GM21381 (cell line): Measurements from ENCODE around the gene PLVAP.
A peak's percentile ranks its signal among the peaks of the same experiment; 100 is the strongest.

ENCODE experiments used
- ATAC-seq: cut with Tn5 transposase; IDR thresholded peaks from one replicate; pipeline ENCODE4 v1.9.1; 2021; ENCODE audit warnings: mild to moderate bottlenecking, moderate library complexity; ENCODE audit not compliant: unreplicated experiment

The PLVAP gene

DNA sequence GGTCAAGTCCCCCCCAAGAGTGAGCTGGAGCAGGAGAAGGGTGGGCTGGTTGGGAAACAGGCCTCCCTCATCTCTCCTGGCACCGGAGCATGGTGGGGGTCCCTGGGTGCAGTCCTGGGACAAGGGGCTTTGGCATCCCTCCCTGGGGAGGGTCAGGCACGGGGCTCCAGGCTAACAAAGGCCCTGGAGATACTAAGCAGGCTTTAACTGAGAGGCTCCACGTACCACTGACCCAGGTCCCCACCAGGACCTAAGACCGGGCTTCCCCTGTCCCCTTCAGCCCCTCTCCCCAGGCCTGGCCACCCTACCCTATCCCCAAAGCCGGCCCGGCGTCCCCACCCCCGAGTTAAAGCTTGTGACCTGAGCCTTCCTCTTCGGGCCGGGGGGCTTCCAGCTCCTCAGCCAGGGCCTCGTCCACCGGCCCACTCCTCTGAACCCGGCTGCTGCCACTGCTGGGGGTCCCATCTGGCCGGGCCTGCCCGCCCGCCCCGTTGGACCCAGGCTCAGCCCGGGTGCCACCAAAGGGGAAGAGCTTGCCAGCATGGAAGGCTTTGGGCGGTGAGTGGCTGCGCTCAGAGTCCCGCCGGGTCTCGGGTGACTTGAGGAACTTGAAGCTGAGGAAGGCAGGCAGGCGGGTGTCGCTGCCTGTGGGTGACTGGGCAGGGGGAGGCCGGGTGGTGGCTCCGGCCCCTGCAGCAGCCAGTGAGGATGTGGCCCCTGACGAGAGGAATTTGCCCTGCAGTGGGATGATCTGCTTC, 52.6 kb downstream of the PLVAP start:
- ATAC-seq, result no peak

DNA sequence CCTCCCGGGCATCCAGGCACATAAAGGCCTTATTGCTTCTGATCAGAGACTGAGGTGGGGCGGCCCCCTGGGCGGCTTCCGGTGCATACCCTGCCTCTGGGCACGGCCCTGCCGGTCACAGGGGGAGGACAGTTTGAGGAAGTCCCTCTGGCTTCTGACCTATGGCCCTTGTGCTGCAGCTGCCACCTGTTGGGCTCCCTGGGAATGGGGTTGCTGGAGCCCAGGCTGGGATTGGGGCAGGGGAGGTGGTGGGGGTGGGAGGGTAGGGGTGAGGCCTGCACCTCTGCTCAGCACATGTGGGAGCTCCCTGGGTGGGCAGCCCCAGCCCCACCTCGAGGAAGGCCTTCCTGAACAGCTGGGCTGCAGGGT, 53.2 kb downstream of the PLVAP start:
- no peak for ATAC-seq

DNA sequence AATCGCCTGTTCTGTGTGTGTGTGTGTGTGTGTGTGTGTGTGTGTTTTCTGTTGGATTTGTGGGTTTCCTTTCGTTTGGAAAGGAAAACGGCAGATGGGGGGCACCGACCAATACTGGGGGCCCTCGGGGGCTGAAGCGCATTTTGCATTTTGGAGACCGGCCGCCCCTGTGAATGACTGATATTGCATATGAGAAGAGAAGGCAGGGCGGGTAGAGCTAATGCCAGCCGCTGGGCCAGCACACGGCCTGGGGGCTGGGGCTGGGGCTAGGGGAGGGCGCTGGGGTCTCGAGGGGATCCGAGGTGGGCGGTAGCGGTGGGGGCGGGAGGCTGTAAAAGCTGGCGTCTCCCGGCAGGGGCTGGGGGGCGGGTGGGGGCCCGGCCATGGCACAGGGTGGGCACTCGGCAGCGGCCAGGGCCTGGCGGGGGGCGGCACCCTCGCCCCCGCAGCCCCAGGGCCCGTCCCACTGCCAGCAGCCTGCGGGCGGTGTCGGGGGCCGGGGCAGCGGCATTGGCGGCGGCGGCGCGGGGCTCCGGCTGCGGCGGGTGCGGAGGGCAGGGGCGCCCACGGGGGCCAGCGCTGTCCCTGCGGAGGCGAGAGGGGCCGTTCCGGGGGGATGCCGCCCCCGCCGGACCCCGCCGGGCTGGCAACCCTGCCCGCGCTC, 53.7 kb downstream of the PLVAP start:
- ATAC-seq, result no peak

DNA sequence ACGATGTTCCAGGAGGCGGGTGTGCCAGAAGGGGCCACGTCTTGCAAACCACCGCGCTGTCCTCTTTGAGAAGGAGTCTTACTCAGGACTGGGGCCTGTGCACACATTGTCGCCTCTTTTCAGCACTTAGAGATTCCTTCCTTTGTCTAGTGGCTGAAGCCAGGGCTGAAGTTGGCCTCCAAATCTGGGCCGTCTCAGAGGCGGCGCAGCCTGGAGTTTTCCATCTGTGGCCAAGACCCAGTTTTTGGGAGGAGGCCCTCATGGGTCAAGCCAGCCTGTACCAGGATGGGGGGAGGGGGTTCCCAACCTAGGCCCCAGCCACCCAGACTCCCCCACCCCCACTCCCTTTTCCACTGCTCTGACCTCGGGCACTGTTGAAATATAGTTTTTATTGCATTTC, 54.3 kb downstream of the PLVAP start:
- no peak for ATAC-seq

DNA sequence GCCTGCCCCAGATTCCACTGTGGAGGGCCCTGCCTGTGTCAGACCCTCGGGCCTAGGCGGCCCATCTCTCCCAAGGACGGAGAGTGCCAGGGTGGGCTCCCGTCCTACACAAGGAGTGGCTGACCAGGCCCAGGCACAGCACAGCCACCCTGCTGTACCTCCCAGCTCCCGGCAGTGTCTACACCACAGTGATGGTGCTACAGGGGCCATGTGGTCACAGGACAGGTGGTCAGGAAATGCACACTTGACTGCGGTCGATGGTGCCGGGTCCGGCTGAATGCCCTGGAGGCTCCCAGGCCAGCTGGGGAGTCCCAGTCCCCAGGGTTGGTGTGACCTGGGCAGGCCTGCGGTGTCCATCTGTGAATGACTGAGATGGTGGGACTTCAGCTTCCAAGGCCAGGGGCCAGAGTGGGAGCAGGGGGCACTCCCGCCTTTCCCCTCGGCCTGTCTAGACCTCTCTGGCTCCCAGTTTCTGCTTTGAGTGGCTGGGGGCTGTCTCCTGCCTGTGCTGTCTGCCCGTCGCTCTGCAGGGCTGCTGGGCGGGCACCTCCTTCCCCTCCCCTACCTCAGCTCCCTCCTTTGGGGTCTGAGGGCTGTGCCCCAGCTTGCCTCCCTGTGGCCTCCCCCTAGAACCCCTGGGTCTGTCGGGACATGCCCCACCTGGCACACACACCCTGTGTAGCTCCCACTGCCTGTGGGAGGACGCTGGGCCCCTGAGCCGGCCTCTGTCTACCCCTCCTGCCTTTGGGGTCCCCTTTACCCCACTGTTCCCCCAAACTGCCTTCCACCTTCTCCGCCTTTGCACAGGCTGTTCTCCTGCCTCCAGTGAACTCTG, 55.3 kb downstream of the PLVAP start:
- ATAC-seq, result no peak

DNA sequence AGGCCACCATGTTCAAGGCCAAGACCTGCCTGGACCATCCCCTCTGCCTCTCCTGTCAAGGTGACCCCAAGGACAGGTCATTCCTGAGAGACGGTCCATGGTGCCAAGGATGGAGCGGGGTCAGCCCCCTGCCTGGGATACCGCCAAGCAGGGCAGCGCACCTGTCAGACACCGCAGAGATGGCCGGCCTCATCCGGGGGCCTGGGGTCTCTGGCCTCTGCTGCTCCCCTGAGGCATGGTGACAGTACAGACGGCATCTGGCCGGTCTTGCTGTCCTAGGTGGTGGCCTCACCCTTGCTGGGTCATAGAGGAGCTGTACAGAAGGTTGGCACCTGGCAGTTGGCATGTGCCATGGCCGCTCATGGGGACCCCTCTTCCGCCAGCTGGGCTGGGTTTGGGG, 56.7 kb downstream of the PLVAP start:
- no peak for ATAC-seq

DNA sequence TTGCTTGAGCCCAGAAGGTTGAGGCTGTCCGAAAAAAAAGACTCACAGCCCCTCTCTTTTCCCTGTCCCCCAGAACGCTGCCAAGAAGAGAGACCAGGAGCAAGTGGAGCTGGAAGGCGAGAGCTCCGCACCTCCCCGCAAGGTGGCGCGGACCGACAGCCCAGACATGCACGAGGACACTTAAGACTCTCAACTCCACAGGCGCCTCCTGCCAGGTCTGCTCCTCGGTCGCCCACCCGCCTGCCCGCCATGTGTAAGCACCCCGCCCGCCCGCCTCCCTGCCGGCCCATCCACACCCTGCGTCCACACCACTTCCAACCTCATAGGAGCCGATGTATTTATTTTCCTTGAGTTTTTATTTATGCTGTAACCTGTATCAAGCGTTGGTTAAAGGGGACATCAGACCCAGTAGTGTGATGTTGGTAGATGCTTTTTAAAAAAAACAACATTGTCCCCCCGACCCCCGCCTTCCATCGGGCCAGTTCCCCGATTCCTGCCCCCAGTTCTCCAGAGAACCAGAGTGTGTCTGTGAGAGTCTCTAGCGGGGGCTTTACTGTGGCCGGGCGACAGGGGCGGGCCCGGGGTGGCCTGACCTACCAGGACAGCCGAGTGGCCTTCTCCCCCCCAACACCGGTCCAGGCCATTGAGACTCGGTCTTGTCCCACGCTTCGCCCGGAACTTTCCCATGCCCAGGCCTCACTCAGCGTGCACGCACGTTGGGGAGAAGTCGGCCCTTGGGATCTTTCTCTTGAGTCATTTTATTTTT, 57.5 kb downstream of the PLVAP start:
- ATAC-seq, result no peak

DNA sequence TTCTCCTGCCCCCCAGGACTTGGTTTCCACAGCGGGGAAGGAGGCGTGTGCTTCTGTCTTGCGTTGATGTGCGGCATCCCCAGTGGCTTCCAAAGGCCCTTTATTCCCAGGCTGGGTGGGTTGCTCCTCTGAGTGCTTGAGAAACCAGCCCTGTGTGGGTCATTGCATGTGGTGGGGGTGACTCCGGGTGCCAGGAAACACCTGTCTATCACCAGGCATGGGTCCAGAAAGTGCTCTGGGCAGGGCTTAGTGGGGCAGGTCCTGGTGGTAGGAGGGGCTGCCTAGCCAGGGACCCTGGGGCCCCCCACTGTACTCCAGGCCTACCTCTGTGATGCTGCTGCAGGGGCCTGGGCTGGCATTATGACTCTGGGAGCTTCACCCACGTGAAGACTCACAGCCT, 58.2 kb downstream of the PLVAP start:
- no peak for ATAC-seq

DNA sequence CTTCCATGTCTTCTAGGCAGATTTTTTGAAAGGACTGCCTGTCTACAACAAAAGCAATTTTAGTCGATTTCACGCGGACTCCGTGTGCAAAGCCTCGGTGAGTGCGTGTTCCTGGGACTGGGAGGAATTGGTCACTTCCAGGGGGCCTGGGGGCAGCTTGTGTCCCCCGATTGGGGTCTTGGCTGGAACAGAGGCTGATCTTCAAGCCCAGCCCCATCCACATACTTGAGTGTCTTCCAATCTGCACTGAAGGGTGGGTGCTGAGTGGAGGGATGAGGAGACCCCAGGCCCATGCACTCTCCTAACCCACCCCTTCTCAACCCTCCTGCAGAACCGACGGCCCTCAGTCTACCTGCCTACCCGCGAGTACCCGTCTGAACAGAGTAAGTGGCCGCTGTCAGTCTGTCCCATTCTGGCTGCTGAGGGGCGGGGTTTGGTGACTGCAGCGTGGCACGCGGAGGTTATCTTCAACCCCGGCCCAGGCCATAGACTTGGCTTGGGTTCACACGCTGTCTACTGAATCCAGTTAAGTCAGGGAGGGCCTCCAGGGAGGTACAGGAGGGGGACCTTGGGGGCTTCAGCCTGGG, 63.0 kb downstream of the PLVAP start:
- no peak for ATAC-seq

DNA sequence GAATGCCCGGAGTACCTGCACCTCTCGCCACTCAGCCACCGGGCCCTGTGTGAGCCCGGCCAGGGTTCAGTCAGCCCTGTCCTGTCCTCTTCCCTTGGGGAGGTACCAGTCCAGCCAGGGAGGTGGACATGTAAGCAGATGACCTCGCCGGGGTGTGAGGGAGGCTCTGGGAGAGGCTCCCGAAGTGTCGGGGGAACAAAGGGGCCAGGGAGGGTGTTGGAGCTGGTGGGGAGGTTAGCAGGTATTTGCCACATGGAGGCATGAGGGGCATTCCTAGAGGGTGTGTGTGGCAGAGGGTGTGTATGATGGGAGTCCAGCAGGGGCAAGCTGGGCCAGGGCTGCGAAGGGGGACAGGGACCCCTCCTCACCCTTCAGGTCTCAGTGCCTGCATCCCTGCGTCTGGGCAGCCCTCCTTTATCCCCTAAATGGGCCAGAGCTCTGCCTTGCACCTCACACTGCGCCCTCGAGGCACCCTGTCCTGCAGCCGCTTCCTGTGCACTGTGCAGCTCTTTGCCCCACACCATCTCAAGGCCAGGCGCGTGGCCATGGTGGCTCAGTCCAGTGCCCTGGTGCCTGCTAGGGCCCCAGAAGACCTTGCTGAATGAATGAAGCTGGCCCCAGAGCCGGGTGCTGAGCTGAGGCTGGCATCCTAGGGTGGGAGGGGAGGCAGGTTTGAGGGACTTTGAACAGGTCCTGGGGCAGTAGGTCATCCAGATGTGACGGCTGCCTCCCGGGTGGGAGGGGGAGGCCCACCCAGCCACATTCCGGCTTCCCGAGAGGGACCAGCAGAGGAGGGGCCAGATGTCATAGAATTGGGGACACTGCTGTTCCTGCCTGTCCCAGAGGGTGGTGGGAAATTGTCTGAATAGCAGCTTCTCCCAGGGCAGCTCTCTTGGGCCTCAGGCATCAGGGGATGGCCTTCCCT, 64.7 kb downstream of the PLVAP start:
- ATAC-seq, result no peak

DNA sequence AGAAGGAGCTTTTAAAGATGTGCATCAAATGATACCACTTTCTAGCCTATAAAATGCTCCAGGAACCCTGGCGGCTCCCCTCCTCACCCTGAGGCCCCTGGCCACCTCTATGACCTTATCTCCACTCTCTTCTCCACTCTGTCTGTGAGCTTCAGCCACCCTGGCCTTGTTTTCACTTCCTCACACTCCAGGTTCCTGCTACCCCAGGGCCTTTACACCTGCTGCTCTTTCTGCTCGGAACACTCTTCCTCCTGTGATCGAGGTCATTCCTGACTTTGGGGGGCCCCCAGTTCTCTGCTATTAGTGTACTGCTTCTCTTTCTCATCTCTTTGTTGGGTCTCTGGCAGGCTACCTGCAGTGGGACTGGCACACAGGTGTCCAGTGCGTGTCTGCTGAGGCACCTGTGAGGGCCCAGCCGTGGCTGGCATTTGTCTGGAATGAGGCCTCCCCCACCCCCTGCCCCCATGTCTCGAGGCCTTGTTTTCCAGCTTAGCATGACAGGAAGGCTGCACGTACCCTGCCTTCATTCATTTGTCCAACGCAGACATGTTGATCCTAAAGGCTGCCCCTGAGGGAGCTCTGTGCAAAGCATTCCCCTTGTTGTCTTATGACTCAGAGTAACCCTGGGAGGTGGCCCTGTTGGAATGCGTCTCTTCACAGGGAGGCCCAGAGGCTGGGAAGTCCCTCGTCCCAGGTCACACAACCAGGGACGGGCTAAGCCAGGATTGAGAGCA, 65.5 kb downstream of the PLVAP start:
- no peak for ATAC-seq

DNA sequence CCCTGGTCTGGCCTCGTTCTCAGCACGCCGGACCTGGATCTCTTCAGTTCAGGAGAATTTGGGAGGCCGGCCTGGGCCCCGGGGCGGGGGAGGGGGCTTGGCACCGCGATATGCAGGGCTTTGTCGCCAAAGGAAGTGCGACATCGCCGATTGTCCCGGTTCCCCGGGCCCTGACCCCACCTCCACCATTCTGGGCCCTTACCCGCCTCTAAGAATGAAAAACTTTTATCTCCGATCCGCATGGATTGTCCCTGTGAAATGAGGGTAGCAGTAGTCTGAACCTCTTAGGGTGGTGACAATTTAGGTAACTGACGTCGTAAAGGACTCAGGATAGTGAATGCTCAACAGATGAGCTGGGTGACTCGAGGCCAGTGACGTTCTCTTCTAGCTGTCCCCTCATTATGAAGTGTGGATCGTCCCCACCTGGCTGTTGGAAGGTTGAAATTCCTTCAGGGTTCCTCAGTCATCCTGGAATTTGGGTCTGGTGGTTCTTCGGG, 67.1 kb downstream of the PLVAP start:
- ATAC-seq, result no peak

DNA sequence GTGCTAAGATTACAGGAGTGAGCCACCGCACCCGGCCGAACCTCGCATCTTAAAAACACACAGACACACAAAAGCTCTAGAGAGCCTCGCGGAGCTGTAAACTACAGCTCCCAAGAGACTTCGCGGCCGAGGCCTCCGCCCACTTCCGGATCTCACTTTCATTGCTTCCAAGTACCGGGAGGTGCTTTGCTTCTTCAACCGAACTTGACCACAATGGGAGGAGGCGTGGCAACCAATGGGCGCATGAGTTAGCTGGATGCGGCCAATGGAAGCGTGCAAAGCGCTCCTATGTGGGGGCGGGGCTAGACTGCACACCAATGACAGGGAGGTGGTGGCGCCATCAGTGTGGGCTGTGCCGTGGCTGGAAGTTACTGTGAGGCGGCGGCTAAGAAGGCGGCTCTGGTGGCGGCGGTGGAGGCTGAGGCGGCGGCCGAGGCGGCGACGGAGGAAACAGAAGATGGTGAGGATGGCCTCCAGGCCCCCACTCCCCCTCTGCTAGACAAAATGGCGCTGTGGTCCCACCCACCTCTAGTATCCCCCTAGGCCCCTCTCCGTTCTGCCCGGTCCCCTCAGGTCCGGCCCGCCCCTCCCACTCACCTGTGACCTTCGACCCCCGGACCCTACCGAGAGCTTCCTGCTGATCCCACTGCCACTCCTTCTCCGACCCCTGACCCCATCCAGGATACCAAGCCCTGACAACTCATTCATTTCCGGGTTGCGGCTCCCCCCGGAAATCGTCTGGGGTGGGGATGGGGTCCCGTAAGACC, 67.8 kb downstream of the PLVAP start, which contains the start of gene DDA1:
TSS of gene DDA1 (plus strand) at position 366 of the 767 bp plus-strand sequence. CDS start at position 458, 92 bp downstream.
- peak; percentile 44 for ATAC-seq

DNA sequence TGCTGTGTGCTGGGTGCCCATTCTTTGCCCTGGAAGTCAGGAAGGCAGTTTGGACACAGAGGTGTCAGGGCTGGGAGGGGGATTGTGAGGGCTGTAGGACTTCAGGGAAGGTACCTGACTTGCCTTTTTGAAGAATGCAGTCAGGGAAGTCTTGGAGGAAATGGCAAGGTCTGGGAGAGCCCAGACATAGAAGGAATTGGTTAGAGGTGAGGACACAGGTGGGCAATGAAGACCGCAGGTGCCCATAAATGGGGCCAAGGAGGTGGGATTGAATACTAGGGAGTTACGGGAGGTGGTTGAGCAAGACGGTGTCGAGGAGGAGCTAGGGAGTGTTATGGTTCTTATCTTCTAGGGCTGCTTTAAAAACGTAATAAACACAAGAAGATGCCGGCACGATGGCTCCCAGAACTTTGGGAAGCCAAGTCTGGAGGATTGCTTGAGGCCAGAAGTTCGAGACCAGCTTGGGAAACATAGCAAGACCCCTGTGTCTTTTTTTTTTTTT, 69.2 kb downstream of the PLVAP start:
- ATAC-seq, result no peak

DNA sequence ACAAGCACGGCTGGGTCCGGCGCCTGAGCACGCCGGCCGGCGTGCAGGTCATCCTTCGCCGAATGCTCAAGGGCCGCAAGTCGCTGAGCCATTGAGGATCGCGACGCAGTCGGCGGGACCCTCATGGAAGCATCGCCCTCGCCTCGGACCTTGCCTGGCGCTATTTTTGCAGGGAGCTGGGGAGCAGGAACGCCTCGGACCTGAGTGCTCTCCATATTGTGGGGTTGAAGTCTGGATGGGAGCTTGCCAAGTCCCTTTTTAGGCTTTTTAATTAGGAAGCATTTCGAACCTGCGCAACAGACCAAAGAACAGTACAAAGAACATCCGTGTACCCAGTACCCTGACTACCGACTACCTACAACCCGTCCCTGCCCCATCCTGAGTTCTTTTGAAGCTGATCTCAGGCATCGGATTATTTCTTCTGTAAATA, 70.8 kb downstream of the PLVAP start:
- ATAC-seq, result no peak

DNA sequence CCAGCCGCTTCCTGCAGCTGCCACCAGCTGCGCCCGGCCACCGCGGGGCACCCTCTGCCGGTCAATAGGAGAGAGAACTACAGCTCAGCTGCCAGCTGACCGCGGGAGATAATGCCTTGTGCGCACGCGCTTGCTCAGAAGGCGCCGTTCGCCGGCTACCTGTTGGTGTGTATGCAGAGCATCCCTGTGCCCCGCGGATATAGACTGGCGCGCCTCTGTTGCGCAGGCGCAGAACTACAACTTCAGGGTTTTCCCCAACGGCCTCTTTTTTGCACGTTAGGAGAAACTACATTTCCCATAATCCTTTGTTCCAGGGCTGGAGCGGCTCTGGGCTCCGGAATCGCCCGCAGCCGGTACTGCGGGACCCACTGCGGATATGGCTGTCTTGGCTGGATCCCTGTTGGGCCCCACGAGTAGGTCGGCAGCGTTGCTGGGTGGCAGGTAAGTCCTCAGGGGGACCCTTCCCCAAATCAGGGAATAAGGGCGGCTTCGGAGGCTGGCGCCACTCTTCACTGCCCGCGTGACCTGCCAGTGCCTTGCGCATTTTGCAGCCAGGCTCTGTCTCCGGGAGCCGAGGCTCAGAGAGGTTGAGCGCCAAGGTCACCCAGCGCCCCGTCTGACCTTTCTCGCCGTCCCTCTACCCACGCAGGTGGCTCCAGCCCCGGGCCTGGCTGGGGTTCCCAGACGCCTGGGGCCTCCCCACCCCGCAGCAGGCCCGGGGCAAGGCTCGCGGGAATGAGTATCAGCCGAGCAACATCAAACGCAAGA, 71.4 kb downstream of the PLVAP start, which contains the start of gene MRPL34:
TSS of gene MRPL34 (plus strand) at position 356 of the 768 bp plus-strand sequence. CDS start at position 377, 21 bp downstream.
- peak; percentile 57 for ATAC-seq

DNA sequence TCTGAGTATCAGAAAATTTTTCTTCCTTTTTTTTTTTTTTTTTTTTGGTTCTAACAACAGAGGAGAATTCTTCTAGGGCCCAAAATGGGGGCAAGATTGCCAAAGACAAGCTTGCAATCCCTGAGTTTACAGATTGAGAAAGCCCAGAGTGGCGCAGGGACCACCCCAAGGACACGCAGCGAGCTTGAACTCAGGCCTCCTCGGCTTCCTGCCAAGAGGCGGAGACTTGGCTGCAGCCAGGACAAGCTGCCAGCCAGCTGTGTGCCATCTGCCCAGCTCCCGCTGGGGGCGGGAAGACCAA, 72.0 kb downstream of the PLVAP start:
- no peak for ATAC-seq
